Fibroblast of skin of left biceps (primary cell): Measurements from ENCODE around the gene ECT2.
"Not testable (repeated sequence)": the region's sequence is repeated elsewhere in the genome, so short reads cannot be mapped to it uniquely, and the experiment has no call there.

Source experiments
- DNase-seq, 2 experiments: peaks; one replicate each; pipeline ENCODE4 v3.0.0-alpha.2; 2013; ENCODE audit warnings: low read depth in 2 of 2

The ECT2 gene, protein sequence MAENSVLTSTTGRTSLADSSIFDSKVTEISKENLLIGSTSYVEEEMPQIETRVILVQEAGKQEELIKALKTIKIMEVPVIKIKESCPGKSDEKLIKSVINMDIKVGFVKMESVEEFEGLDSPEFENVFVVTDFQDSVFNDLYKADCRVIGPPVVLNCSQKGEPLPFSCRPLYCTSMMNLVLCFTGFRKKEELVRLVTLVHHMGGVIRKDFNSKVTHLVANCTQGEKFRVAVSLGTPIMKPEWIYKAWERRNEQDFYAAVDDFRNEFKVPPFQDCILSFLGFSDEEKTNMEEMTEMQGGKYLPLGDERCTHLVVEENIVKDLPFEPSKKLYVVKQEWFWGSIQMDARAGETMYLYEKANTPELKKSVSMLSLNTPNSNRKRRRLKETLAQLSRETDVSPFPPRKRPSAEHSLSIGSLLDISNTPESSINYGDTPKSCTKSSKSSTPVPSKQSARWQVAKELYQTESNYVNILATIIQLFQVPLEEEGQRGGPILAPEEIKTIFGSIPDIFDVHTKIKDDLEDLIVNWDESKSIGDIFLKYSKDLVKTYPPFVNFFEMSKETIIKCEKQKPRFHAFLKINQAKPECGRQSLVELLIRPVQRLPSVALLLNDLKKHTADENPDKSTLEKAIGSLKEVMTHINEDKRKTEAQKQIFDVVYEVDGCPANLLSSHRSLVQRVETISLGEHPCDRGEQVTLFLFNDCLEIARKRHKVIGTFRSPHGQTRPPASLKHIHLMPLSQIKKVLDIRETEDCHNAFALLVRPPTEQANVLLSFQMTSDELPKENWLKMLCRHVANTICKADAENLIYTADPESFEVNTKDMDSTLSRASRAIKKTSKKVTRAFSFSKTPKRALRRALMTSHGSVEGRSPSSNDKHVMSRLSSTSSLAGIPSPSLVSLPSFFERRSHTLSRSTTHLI

DNA sequence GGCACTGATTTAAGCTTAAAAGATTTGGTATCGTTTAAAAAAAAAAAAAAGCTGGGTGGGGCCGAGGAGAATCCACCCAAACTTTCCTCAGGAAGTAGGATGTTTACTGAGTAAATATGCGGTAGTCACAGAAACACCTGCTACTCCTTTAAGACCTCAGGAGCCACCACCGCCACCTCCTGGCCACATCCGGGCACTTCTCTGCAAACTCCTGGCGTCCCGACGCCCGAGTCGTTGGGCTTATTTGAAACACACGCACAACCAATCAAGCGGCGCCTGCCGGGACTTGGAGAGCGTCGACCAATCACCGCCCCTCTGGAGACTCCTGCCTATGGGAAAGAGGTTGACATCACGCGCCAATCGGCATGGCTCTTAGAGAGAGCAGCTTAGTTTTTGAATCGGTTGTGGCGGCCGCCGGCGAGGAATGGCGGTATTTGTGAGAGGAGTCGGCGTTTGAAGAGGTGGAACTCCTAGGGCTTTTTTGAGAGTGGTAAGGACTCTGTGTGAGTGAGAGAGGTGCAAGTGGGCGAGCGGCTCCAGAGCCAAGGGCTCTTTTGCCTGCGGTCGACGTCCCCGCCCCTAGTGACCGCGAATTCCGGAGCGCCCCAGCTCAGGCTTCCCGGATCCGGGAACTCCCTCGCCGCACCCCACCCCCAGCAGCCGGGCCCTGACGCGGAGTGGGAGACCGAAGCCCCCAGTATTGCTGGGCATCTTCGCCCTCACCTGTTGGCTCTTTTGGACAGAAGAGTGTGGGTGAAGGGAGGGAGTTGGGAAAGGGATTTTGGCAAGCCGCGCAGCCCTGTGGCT, at the start of gene ECT2:
Gene ECT2 (plus strand): TSS at position 359 of the 807 bp plus-strand sequence. CDS start 3,805 bp downstream, outside the sequence.
- DNase-seq: peak; percentile 98

DNA sequence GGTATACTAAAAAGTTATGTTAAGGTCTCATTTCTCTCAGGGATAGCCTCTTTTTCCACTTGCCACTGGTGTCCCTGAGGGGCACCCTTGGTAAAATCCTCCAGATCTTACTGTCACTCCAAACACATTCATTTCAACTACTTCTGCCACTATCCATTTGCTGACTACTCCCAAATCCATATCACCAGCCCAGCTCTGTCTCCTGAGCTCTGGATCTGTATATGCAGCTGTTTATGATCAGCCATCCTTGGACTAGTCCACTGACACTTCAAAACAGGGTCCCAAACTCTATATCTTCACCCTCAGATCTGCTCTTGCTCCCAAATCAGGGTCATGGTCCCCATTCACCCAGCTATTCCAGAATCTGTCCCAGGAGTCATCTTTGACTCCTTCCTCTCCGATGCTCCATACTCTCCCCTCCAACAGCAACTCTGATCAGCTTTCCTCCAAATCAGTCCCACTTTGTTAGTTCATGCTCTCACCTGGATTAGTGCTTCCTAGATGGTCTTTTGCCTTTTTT, 49.5 kb upstream of the ECT2 start:
- DNase-seq: no peak

DNA sequence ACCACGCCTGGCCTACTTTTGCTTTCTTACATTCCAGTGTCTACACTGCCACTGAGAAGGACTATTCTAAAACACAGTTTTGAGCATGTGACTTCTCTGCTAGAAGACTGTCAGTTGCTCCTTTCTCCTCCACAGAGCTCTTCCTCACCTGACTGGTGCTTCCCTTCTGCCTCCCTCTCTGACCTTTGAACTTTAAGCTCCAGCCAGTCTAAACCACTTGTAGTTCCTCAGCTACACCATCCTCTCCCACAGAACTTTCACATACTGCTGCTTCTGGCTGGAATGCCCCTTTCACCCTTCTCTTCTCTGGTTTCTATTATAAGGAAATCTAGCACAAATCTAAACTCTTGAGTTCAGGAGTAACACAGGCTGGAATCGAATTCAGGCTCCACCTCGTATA, 48.8 kb upstream of the ECT2 start:
- no peak for DNase-seq

DNA sequence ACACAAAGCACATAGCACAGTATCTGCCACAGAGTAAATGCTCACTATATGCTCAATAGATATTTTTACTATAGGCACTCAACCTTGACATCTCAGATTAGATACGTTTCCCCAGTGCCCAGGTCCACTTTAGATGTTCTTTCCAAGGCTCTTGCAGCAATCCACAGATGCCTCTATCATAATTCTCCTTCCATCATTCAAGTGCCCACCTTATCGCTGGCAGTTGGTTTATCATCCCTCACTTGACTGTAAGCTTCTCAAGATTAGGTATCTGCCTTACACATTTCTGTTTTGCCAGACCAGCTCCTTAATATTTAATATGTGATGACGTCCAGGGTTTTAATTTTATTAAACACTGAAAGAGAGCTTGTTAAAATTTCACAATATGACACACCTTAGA, 48.3 kb upstream of the ECT2 start:
- no peak for DNase-seq

DNA sequence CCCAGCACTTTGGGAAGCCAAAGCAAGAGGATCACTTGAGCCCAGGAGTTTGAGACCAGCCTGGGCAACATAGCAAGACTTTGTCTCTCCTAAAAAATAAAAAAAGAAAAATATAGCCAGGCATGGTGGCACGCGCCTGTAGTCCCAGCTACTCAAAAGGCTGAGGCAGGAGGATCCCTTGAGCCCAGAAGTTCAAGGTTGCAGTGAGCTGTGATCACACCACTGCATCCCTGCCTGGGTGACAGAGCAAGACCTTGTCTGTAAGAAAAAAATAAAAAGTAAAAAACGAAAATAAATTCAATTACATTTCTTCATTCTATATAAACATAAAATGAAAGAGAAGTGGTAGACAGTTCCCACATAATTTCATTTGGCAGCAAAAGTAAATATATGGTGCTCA, 47.8 kb upstream of the ECT2 start:
- not testable (repeated sequence) for DNase-seq

DNA sequence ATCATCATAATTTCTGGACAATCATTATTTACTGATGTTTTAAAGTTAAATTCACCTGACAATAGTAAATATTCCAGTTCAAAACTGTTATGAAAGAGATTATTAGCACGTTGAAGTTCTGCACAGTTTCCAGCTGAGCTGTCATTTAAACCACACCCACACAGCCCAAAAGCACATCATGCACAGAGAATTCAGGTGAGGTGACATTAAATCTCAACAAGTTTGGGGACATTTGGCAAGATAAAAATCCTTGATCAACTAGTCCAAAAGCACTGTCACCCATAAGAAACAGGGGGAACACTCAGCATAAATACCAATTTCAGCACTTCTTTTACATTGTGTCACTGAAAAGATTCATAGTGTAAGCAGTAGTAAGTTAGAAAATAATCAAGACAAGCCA, 46.5 kb upstream of the ECT2 start:
- DNase-seq: no peak

DNA sequence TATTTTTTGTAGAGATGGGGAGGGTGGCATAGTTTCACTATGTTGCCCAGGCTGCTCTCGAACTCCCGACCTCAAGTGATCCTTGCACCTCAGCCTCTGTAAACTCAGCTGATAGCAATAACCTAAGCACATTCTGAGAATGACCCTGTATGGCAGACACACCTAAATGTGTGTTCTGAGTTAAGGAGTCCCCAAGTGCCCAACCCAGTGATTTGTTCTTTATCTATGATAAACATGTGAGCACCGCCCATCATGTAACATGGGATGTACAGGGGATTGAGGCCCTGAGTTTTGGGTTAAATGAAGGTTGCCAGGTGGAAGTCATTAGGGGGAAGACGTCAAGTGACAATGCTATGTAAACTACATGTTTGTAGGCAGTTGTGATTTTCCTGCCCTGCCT, 45.4 kb upstream of the ECT2 start:
- DNase-seq: no peak

DNA sequence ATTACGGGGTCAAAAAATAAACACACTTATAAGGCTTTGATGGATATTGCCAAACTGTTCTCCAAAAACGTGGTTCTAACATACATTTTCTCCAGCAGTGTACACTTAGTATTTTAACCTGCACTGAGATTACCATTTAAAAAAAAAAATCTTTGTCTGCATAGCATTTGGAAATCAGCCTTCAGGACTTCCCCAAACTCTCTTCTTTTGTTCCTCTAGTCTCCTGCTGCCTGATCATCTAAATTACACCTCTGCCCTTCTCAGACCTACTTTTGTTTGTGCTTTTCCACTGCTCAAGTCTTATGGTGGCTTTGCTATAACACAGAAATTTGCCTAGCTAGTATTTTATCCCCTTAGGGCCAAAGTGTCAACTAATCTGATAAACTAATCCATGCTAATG, 43.5 kb upstream of the ECT2 start:
- DNase-seq: no peak

DNA sequence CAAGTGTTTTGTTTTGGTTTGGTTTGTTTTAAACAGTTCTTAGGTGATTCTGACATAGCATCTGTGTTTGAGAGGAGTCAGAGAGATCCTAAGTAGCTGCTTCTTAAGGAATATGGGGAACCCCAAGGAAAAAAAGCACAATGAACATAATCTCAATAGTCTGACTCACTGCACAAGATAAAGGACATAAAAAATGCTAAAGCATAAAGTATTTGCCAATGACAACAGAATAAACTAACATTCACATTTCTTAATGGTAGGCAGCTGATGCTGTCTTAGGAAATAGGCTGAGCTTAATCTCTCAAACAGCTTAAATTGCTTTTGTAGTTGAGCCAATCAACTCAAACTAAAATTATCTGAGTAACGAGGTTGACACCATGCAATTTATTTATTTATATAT, 42.6 kb upstream of the ECT2 start:
- no peak for DNase-seq

DNA sequence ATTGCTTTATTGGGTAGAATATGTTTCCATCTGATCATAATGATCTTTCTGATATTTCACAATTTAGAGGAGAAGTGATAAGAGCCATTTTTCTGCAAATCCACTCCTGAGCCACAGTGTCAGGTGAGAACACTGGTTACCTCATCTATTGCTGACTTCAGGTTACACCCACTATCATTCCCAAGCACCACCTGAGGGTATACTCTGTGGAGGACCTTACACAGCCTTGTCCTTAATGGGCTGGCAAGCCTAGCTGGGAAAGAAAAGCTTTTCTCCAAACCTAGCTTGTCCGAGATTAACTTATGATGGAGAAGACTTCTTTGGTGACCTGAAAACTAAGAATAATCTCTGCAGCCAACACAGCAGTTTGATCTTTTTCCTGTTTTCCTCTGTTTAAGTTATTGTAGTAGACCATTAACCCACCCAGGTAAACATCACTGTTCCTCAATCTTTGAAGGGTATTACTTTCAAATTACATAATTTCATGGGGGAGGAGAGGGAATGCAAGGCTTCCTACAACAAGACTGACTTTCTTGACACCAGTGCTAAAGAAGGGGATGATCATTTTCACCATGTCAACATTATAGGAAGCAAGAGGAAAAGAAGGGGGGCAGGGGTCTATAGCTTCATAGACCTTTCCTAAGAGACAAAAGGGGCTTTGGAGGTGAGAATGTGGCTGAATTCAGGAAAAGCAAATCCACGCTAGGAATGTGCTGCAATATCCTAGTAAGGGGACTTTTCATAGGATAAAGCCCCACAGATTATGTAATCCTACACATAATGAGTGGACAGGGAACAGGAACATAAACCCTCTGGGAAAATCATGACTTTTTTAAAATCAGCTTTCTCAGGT, 41.4 kb upstream of the ECT2 start:
- no peak for DNase-seq

DNA sequence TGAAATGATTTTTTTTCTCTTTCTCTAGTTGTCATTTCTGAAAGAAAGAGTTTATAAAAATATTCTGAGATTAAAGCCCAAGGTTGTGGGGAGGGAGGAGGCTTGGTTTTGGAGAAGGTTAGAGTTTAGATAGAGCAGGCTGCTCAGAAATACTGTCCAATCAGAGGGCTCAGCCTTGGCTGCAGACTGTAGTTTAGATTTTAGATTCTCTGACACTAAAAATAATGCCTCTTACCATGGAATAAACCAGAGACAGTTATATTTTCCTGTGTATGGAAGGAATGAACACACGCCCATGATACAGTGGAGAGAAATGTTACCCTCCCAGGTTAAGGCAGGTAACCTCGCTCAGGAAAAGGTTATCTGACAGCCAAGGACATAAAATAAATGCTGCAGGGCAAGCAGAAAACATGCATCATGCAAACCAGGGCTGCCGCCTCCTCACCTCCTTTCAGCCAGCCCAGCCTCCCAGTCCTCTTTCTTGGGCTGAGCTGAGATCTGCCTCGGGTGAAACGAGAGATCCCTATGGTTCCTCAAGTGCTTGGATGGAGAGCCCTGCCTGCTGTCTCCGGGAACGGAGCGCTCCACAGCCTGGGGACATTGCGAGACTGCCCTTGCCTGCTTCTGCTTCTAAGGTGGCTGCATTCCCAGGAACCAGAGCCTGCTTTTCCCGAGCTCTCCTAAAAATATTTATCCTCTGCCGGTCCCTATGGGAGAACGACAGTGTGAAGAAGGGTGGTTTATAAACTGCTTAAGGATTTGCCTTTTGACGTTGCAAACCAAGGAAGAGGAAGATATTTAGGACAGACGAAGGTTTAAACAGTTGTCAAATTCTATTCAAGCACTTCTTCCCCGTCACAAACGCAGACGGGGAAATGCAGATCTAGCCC, 40.5 kb upstream of the ECT2 start:
- DNase-seq: no peak

DNA sequence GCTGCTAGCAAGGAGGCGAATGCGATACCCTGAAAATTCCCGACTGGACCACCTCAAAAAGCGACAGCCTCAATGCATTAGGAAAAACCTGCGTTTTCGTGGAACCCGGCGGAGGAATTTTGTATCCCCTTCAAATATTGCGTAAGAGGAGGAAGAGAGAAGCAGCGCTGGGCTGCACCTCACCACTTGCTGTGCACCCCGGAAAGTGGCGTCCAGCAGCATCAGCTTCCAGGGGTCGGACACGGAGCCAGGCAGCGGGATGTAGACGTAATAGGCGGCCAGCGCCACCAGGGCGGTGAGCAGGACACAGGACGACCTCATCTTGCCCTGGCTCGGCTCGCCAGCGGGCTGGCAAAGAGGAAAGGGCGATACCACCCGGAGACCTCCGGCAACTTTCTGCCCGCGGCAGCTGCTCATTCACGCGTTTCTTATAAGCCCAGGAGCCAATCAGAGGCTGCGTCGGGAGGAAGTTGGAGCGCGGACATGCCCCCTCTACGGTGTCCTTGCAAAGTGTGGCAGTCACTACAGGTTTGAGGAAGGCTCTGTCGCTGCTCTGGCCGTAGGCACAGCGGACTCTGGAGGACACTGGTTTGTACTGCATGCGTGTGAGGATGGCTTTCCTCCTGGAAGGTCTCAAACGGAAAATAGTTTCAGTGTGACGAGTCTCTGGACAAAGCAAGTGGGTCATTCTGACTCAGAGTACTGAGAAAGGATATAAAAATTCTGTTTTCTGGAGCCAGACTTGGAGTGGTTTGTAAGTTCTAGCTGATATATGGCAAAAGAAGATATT, 39.7 kb upstream of the ECT2 start, which contains the start of gene NCEH1:
Gene NCEH1 (minus strand): TSS at position 404 of the 790 bp plus-strand sequence. CDS start 83 bp downstream, at position 321.
- peak; percentile 75 to 77 for DNase-seq

DNA sequence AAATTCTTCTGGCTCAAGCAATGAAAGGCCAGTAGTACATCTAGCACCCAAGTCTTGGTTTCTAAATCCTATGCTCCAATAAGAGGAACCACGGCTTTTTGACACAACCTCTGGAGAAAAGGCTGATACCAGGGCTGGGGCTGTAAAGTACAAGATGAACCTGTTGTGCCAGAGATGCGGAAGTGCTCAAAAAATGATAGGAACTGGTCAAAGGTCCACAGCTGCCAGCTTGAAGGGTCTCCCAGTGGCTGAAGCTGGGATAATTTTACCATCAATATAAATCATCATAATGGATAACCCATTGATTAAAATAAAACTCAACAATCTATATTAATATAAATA, 39.1 kb upstream of the ECT2 start:
- no peak for DNase-seq

DNA sequence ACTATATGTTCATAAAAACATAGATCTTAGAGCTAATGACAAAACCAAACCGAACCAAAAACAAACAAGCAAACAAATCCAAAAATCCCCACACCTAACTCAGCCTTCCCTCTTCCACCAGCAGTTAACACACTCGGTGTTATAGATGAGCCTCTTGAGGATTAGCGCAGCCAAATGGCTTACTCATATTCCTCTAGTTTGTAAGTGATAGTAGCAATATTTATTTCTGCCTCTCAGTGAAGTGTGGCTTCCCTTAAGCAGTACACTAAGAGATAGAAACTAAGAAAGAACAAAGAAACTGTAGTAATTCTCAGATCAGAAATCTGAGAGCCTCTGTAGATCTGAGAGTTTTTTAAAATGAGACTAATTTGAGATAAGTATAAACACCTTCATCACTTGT, 37.2 kb upstream of the ECT2 start:
- DNase-seq: no peak

DNA sequence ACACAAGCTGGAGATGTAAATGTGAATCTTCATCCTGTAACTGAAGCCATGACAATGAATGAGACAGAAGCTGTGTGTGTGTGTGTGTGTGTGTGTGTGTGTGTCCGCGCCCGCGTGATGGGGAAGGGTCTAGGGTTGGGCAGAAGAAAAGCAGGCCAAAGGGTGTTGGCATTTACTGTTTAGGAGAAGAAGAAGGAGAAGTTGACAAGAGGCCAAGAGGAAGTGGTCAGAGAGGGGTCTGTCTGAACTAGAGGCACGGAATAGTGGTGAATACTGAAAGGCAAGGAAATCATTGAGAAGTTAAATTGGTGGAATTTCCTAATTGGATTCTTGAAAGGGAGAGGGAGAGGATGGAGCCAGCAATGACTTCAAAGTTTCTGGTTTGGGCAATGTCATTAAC, 34.0 kb upstream of the ECT2 start:
- no peak for DNase-seq

DNA sequence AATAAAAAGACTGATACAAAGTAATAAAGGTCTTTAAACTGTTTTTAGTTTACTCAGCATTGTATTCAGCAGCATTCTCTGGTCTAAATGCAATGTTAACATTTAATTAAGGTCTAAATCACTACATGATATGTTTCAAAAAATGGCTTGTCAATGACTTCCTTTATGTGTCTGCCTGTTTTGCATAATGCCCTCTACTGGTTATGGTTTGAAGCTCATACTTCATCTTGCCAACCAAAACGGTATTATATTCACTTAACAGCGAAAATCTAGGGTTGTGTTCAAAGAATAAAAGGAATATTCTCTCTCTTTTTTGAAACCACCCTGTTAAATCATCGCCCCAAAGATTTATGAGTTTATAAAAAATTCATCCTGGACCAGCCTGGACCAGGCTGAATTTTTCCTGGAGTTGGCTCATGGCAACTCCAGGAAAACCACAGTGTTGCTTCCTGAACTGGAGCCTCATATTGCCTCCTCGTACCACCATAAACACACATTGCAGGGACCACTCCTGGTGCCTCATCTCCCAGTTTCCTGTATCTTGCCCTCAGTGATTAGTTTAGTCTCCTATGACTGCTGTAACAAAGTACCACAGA, 32.9 kb upstream of the ECT2 start:
- DNase-seq: no peak

DNA sequence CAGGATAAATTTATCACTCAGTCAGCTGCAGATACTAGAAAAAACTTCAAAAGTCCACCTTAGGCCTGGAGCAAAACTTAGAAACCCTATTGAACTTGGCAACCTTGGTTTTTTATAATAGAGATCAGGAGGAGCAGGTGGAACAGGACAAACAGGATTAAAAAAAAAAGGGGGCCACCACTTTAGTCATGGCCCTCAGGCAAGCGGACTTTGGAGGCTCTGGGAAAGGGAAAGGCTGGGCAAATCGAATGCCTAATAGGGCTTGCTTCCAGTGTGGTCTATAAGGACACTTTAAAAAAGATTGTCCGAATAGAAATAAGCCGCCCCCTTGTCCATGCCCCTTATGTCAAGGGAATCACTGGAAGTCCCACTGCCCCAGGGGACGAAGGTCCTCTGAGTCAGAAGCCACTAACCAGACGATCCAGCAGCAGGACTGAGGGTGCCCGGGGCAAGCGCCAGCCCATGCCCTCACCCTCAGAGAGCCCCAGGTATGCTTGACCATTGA, 27.9 kb upstream of the ECT2 start:
- DNase-seq: not testable (repeated sequence)

DNA sequence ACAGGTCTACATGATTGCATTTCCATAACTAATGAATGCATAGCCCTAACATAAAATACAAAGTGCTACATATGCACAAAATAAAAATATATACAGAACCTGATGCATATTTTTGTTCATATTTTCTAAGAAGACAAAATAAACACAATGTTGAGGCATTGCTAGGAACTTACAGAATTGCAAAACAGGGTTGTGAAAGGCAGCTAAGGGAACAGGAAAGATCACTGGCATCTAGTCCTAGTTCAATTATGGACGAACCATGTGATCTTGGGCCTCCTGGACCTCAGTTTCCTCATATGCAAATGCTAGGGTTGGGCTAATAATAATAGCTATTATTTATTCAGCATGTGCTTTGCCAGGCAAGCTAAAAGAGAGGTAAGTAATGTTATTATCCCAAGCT, 24.1 kb upstream of the ECT2 start:
- no peak for DNase-seq
